ENCODE data around the gene MOCOS. TPM values are rescaled to one million over a fixed set of nuclear protein-coding genes. Genes with fewer than 3 reads are reported as not detected.

The MOCOS gene
- total and polyA plus RNA-seq, 2 of the 13 experiments (the other 11 are each of a cell fraction or from before 2014, with no cell fraction given): 7.7 to 15.4 TPM

- Histone ChIP-seq H3K4me1 (ENCODE audit: insufficient read depth, low read length) (no peaks in the 10 kb centered on the region), H3K9me3 (ENCODE audit: low read length) (no peaks in the 10 kb centered on the region), H3K9ac (ENCODE audit: insufficient read depth, low read depth, low read length) (no peak overlapping the region), H3K27me3 (ENCODE audit: control insufficient read depth in 1 of 2, insufficient read depth in 2 of 2, low read length in 2 of 2) (peaks cover 0 to 30% of the 10 kb centered on the region in 2 experiments; a peak in 3 of 5 replicates), H3K36me3 (replicated peaks in 1 of 2; ENCODE audit: control insufficient read depth in 1 of 2, insufficient read depth in 2 of 2, low read length in 2 of 2) (no peaks in the 10 kb centered on the region), H2AFZ (ENCODE audit: low read length) (no peak overlapping the region), H4K20me1 (ENCODE audit: insufficient read depth, low read length) (no peaks in the 10 kb centered on the region), H3K4me2 (ENCODE audit: low read depth, low read length) (no peak overlapping the region), H3K79me2 (ENCODE audit: insufficient read depth, low read length) (no peaks in the 10 kb centered on the region), H3K4me3 (replicated peaks in 1 of 3; ENCODE audit: insufficient read depth in 1 of 3, low read depth in 2 of 3, low read length in 3 of 3) (no peak overlapping the region), H3K27ac (ENCODE audit: extremely low read length, insufficient read depth, low read length) (no peak overlapping the region)
- DNase-seq (ENCODE audit: low spot score) (no peak), ATAC-seq (no peak), FAIRE-seq (no peak)
- intact Hi-C loops (cut with micrococcal nuclease; ENCODE audit: unreplicated experiment): no loop called here
- POLR2A ChIA-PET: no interaction called here
- 17% methylated on average over 6 of the region's 6 CpGs for WGBS (ENCODE audit: low lambda C conversion rate)
- in situ Hi-C loops (cut with HindIII; ENCODE audit: extremely low pct_ligation_motif_present, low pct_unique_long_range_greater_than_20kb): no loop called here
- no TSS peak for BruUV-seq (replicated peaks)
- CTCF ChIA-PET (ENCODE audit: low intra/inter-chr PET ratio, low total read pairs): no interaction called here
- no peak for TF ChIP-seq FOXK1 (CRISPR knock-in tag; IDR thresholded peaks at IDR 0.05; ENCODE audit: borderline replicate concordance, low read depth)
- TF ChIP-seq ZNF704 (CRISPR knock-in tag; IDR thresholded peaks at IDR 0.05; ENCODE audit: borderline replicate concordance): no peak
- no peak for TF ChIP-seq ZXDC (CRISPR knock-in tag; IDR thresholded peaks at IDR 0.05)
- no peak for TF ChIP-seq ZFAT (CRISPR knock-in tag; conservative IDR thresholded peaks at IDR 0.05)
- TF ChIP-seq ZFP1 (CRISPR knock-in tag; IDR thresholded peaks at IDR 0.05): no peak
- no peak for TF ChIP-seq ZBTB4 (CRISPR knock-in tag; IDR thresholded peaks at IDR 0.05; ENCODE audit: borderline replicate concordance)
- no peak for TF ChIP-seq TCF7 (IDR thresholded peaks at IDR 0.05; ENCODE audit: low read depth)
- TF ChIP-seq EEA1 (CRISPR knock-in tag; IDR thresholded peaks at IDR 0.05; ENCODE audit: borderline replicate concordance): no peak
- TF ChIP-seq MIER3 (CRISPR knock-in tag; IDR thresholded peaks at IDR 0.05; ENCODE audit: borderline replicate concordance): no peak
- no peak for TF ChIP-seq POLR2A (IDR thresholded peaks at IDR 0.05; ENCODE audit: insufficient read depth in 1 of 2, low read depth in 2 of 2, low read length in 2 of 2)
- TF ChIP-seq, protein P1, sequence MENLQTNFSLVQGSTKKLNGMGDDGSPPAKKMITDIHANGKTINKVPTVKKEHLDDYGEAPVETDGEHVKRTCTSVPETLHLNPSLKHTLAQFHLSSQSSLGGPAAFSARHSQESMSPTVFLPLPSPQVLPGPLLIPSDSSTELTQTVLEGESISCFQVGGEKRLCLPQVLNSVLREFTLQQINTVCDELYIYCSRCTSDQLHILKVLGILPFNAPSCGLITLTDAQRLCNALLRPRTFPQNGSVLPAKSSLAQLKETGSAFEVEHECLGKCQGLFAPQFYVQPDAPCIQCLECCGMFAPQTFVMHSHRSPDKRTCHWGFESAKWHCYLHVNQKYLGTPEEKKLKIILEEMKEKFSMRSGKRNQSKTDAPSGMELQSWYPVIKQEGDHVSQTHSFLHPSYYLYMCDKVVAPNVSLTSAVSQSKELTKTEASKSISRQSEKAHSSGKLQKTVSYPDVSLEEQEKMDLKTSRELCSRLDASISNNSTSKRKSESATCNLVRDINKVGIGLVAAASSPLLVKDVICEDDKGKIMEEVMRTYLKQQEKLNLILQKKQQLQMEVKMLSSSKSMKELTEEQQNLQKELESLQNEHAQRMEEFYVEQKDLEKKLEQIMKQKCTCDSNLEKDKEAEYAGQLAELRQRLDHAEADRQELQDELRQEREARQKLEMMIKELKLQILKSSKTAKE (CRISPR knock-in tag; IDR thresholded peaks at IDR 0.05; ENCODE audit: borderline replicate concordance): no peak
- TF ChIP-seq DZIP1 (CRISPR knock-in tag; IDR thresholded peaks at IDR 0.05): no peak
Measured at GRCh38 chr18:36303211-36303844, 116.0 kb downstream of the MOCOS start.
